Measurements from ENCODE around the gene TMEM225B.
"Not testable (repeated sequence)": the region's sequence is repeated elsewhere in the genome, so short reads cannot be mapped to it uniquely, and the experiment has no call there.

TMEM225B gene

DNA sequence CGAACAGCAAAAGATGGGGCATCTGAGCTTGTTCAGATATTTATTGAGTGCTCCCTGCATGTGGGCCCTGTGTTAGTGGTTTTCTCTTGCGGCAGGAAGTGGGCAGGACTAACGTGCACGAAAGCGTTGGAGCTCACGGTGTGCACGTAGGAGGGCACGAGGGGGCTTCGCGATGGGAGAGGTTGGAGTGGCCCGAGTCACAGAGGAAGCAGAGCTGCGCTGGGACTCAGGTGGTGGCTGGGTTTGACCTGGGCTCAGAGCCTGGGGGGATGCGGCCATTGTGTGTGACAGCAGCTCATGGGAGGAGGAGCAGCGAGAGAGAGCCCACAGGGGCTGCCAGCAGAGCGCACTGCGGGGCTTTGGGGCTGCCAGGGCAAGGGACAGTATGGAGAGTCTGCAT is 26.4 kb downstream of the TMEM225B start:
- no peak for DNase-seq

DNA sequence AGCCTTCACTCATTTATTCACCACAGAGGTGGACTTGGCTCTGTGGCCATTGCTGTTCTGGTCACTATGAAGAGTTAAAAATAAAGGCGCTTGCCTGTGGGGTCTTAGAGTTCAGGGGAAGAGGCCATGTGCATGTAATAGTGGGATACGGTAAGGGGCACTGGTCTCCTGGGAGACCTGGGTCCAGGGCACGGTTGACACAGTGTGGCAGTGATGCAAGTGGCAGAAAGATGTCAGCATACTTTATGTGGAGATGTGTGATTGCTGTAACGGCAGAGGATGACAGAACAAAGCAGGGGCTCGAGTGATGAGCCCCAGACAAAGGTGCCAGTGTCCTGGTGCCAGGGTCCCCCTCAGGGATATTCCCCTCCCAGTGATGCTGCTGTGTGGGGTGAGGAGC is 27.3 kb downstream of the TMEM225B start:
- no peak for DNase-seq

DNA sequence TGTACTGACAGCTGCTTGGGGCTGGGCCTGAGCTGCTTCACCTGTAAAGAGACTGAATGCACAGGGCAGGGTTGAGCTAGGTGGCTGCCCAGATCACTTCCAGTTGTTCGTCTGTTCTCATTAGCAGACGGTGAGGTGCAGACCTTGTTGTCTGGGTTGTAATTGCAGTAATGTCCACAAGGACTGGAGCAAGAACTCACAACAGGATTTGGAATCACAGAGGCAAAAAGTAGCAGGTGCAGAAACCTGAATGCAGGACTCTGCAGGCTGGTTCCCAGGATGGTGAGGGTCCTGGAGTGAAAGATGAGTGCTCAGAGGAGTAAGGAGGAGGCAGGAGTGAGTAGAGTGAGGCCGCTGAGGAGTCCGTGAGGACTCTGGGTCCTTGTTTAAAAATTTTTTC is 27.9 kb downstream of the TMEM225B start:
- DNase-seq = no peak

DNA sequence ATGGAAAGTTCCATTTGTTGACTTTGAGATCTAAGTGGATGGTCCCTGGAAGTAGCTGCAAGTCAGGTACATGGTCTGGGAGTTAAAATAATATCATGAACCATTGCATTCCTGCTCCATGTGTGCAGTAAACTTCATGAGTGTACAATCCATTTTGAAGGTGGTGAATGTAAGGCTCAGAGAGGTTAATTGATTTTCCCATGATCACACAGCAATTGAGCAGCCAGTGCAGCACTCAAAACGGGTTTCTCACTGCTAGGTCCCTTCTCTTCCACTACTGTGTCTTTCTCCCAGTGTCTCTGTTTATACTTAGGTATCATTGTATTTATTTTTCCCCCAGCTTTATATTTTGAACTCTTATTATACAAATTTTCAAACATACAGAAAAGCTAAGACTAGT is 28.6 kb downstream of the TMEM225B start:
- no peak for DNase-seq

DNA sequence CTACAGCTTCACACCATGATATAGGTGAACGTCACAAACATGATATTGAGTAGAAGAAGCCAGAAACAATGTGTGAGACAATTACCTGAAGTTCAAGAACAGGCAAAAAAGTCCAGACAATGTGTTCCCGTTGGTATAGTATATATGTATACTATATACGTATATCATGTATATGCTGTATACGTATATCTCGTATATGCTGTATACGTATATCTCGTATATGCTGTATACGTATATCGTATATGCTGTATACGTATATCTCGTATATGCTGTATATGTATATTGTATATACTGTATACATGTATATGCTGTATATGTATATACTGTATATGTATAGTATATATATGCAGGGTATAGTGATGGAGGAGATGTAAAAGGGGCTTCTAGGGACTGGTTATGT is 29.4 kb downstream of the TMEM225B start:
- DNase-seq = no peak

DNA sequence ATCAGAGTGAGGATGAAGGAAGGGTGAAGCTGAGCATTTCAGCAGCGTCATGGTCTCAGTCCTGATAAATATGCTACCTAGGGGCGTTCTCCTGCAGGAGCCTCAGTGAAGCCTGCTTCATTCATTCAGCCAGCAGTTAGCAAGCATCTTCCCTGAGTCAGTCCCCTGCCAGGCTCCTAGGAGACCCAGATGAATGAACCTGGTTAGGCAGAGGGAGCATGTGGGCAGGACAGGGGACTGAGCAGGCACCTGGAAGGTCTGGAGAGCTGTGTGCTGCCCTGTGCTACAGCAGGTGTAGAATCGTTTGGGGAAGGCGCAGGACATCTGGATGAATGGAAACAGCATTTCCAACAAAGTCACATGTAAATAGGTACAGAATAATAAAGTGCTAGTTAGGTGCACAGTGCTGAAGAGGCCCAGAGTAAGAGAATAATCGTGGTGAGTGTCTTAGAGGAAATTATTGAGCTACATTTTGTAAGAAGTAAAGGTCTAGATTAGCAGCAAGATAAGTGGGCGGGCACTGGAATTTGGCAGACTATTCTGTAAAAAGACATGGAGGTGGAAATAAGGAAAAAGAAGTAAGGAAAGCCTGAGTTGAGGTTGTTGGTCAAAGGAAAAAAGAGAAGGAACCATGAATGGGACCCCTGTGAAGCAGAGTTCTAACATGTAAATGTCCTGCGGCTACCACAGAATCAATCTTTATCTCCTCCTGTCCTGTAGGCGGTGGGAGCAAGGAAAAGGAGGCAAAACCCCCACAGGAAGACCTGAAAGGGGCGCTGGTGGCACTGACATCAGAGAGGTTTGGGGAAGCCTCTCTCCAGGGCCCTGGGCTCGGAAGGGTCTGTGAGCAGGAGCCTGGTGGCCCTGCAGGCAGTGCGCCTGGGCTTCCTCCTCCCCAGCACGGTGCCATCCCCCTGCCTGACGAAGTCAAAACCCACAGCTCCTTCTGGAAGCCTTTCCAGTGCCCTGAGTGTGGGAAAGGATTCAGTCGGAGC is 30.7 kb downstream of the TMEM225B start:
- no peak for DNase-seq

DNA sequence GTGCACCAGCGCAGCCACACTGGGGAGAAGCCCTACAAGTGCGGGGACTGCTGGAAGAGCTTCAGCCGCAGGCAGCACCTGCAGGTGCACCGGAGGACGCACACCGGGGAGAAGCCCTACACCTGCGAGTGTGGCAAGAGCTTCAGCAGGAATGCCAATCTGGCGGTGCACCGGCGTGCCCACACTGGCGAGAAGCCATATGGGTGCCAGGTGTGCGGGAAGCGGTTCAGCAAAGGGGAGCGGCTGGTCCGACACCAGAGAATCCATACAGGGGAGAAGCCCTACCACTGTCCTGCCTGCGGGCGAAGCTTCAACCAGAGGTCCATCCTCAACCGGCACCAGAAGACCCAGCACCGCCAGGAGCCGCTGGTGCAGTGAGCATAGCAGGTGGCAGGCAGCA is 31.6 kb downstream of the TMEM225B start:
- no peak for DNase-seq

DNA sequence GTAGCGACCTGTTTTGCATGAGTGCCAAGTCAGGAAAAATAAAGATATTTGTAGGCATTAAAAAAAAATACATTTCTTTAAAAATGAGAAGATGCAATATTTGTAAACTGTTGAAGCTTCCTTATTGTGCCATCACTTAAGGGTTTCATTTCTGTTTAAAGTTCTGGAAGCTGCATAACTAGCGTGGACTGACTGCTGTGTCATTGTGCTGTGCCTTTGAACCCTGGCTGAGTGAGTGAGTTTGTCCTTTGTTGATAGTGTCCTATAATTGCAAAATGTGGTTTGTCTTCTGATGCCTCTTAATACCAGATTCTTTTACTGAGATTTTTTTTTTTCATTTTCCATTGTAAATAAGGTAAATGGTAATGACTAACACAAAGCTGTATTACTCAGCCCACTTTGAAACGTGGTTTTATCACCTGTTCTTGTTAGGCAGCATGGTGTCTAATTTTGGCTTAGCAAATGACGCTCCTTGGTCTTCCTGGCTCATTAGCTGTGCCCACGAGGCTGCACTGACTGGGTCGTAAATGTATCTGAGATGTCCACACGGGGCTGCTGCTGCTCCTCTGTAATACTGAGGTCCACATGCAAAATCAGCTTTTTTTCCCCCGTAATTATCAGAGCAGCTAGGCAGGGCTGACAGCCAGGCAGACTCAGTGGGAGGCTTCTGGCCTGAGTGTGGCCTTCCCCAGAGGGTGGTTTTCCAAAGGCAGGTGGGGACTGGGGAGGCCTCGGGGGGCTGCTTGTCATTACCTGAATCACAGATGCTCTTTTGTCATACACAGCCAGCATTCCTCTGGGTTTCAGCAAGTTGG is 33.4 kb downstream of the TMEM225B start:
- DNase-seq = peak; percentile 4

DNA sequence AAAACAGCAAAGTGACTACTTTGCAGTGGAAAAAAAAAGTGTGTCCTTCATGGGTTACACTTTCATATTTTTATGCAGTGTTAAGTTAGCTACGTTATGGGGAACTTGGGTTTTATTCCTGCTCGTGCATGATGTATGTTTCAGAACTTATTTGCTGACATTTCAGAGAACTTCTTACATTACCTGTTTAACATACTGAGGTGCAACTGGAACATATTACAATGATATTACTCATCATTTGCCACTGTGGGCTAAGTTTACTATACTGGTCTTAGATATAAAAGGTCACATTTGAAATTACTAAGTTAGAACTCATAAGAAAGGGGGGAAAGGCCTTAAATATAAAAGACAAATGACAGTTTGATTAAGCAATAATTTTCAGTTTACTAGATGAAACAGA is 39.3 kb downstream of the TMEM225B start:
- DNase-seq = not testable (repeated sequence)

DNA sequence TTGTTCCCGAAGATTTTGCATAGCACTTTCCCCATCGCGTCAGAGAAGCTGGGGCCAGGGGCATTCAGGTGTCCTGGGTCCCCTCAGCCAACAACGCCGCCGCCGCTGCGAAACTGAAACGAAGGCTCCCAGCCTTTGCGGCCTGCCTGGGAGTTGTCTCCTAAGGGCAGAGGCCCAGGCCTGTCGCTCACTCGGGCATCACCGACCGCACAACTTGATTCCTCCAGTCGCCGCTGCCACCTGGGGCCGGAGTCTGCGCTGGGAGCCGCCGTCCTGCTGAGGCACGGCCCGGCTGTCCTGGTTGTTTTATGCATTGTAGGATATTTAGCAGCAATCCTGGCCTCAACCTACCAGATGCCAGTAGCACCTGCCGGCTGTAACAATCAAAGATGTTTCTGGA is 40.7 kb downstream of the TMEM225B start:
- DNase-seq = no peak

DNA sequence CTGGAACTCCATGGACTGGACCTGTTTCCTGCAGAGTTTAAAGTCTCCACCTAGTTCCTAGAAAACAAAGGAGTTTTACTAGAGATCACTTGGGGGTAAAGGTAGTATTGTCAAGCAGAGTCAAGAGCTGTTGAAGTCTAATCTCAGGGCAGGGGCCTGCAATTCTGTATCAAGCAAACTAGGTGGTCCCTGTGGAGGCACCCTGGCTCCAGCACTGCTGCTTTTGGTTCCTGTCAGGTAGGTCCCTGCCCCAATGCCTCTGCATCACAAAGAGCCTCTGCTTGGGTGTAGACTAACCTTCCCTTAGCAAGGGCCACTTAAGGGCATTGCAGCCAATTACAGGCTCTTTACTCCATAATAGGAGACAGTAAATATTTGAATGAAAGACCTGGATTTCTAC is 41.2 kb downstream of the TMEM225B start:
- DNase-seq = no peak

DNA sequence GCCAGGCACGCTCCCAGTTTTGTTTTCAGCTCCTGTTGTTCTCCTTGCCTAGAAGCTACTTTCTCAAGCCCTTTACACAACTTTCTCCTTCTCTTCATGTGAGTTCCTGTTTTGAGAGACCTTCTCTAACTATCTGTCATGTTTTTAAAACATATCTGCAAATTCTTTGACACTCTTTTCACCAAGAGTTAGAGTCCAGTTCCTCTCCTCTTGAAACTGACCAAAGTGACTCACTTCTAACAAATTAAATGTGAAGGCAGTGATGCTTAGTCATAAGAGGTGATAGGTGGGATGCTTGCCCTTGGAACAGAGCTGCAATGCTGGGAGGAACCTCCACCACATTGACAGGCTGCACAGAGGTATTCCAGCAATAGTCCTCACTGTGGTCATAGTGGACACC is 44.0 kb downstream of the TMEM225B start:
- DNase-seq = no peak

DNA sequence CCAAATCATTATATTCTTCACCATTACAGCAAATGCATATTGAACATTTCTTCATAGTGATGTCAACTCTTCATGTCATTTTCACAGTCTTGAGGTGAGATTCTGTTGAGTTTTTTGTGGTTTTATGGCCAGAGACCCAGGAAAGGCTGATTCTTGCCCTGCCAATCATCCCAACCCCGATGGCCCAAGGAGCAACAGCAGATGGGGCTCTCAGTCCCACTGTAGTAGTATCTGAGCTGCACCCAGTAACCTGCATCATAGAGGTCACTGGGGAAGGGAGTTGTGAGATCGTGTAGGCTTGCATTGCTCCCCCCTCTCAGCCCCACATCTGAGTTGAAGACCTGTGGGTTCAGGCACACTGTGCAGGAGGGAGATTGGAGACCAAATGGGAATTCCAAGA is 45.4 kb downstream of the TMEM225B start:
- no peak for DNase-seq

DNA sequence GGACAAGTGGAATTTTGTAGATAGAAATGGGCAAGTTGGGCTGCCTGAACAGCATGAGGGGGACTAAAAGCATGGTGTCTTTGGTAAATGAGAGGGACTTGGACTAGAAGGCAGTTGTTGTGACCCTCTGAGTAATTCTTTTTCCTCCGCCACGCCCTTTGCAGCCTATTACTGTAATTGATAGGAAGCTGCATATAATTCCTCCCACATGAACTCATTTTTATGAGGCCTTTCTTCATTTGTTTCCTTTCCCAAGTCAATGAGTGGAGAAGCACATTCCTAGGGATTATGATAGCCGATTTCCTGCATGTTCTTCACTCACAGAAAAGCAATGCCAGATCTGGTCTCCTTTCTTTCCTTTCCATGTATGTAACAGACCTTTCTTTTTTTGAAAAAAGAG is 46.4 kb downstream of the TMEM225B start:
- no peak for DNase-seq

DNA sequence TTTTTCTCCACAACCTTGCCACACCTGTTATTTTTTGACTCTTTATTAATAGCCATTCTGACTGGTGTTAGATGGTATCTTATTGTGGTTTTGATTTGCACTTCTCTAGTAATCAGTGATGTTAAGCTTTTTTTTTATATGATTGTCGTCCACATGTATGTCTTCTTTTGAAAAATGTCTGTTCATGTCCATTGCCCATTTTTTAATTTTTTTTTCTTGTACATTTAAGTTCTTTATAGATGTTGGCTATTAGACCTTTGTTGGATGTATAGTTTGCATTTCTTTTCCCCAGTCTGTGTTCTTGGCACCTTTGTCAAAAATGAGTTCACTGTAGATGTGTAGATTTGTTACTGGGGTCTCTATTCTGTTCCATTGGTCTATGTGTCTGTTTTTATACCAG is 47.5 kb downstream of the TMEM225B start:
- DNase-seq = no peak

DNA sequence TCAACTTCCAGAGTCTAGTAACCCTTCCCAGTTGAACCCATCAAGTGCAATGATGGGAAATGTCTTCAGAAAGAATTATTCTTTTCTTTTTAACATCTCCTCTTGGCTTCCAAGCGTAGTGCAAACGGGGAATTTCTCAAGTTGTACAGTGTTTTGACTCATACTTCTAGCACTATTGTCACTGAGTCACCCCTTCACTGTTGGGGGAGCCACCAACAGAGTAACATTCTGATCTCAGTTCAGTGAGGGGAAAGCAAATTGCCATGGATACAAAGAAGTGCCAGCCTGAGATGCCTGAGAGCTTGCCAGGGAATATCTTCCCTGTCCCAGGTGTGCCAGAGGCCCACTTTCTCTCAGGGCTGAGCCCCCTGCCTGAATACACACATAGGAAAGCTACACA is 50.8 kb downstream of the TMEM225B start:
- DNase-seq = no peak

DNA sequence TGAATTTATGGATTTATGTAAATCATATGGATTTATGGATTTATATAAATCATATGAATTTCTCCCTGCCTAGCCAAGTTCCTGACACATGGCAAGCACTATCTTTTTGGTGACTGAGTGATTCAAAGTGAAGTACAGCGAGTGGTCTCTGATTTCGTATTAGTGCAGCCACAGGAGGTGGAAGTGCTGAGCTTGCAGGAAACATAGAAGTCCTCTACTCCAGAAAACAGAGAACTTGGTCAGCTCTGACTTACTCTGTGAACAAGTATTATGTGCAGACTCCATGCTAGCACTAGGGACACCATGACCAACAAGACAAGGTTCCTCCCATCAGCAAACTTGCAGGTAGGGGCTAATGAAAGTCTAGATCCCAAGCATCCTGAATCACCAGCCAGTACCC is 53.2 kb downstream of the TMEM225B start:
- no peak for DNase-seq

DNA sequence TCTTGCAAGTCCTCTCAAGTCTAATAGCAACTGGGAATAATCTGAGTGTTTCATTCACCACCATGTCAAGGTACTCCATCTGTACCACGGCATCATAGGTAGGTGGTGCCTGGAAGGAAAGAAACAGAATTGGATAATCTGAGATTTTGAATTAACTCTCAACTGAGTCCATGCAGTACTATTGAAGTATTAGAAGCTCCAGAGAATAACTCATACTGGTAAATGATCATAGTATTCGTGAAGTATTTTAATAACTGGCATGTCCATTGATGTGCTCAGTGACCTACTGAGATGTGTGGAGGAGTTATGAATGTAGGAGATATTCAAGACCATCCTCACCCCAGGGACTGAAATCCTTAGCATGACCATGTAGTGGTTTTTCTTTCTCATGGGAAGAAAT is 54.6 kb downstream of the TMEM225B start:
- DNase-seq = no peak

DNA sequence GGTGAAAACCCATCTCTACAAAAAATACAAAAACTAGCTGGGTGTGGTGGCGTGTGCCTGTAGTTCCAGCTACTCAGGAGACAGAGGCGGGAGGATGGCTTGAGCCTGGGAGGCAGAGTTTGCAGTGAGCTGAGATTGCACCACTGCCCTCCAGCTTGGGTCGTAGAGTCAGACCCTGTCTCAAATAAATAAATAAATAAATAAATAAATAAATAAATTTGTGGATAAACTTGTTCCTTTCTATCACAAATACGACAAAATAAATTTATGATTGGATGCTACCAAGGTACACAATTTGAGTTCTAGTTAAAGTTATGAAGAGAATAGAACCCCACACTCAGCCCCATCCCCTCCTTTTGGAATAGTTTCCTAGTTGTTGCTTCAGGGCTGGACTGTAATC is 55.2 kb downstream of the TMEM225B start:
- DNase-seq = not testable (repeated sequence)

DNA sequence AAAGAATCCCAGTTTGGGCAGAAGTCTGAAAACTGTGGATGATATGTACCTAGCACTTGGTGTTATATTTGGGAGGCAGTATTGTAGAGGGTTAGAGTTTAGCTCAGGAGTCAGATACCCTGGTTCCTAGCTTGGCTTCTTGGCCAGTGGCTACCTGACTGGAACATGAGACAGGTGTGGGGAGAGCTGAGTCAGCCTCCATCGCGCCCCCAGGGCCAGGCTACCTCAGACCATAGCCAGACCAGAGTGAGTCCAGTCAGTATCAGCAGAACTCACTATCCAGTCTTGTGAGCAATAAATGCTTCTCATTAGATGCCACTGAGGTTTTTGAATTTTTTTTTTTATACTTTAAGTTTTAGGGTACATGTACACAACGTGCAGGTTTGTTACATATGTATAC is 55.7 kb downstream of the TMEM225B start:
- no peak for DNase-seq

DNA sequence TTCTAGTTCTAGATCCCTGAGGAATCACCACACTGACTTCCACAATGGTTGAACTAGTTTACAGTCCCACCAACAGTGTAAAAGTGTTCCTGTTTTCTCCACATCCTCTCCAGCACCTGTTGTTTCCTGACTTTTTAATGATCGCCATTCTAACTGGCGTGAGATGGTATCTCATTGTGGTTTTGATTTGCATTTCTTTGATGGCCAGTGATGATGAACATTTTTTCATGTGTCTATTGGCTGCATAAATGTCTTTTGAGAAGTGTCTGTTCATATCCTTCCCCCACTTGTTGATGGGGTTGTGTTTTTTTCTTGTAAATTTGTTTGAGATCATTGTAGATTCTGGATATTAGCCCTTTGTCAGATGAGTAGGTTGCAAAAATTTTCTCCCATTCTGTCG is 56.6 kb downstream of the TMEM225B start:
- not testable (repeated sequence) for DNase-seq

DNA sequence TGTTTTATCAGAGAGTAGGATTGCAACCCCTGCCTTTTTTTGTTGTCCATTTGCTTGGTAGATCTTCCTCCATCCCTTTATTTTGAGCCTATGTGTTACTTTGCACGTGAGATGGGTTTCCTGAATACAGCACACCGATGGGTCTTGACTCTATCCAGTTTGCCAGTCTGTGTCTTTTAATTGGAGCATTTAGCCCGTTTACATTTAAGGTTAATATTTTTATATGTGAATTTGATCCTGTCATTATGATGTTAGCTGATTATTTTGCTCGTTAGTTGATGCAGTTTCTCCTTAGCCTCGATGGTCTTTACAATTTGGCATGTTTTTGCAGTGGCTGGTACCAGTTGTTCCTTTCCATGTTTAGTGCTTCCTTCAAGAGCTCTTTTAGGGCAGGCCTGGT is 59.8 kb downstream of the TMEM225B start:
- DNase-seq = not testable (repeated sequence)

All from fibroblast of skin of abdomen (primary cell).